RPMI7951 (cell line): ENCODE results near the gene ZNF90. TPM values are rescaled to one million over a fixed set of nuclear protein-coding genes. Genes with fewer than 3 reads are reported as not detected.
A peak's percentile ranks its signal among the peaks of the same experiment; 100 is the strongest.
"Not testable (repeated sequence)": the region's sequence is repeated elsewhere in the genome, so short reads cannot be mapped to it uniquely, and the experiment has no call there.

ENCODE experiments used
- DNase-seq: peaks from one replicate; pipeline ENCODE4 v3.0.0-alpha.2; 2012; ENCODE audit warnings: low read depth
- total RNA-seq: library from RNA; depleted of rRNA; stranded (reverse); fragments of >200 nt; shearing (Covaris generic); gene quantifications from 2 replicates; pipeline ENCODE4 v1.2.3, GENCODE V29; 2014; rRNA removed

ZNF90 gene
- 4.2 and 4.8 TPM in 2 replicates for total RNA-seq

GRCh38 chr19:20077791-20078463 lies at the start of gene ZNF90:
ZNF90 (plus strand) TSS chr19:20078000; CDS start chr19:20078133, 133 bp downstream.
- peak; percentile 98 for DNase-seq

GRCh38 chr19:20028611-20029010 lies 49.2 kb upstream of the ZNF90 start:
- DNase-seq = no peak

GRCh38 chr19:20035935-20036334 lies 41.9 kb upstream of the ZNF90 start:
- no peak for DNase-seq

- no peak for DNase-seq
Observed at GRCh38 chr19:20038358-20039202, 39.2 kb upstream of the ZNF90 start.

- DNase-seq = peak; percentile 94
Observed at GRCh38 chr19:20039203-20039723, 38.5 kb upstream of the ZNF90 start, which contains the start of gene ZNF682. ZNF682 (minus strand) TSS chr19:20039505; CDS start chr19:20039345, 160 bp downstream.

GRCh38 chr19:20044663-20045062 lies 33.1 kb upstream of the ZNF90 start:
- no peak for DNase-seq

GRCh38 chr19:20045742-20046141 lies 32.1 kb upstream of the ZNF90 start:
- not testable (repeated sequence) for DNase-seq

GRCh38 chr19:20051841-20052768 lies 25.7 kb upstream of the ZNF90 start:
- DNase-seq = peak; percentile 98

- DNase-seq = not testable (repeated sequence)
Observed at GRCh38 chr19:20058738-20059137, 19.1 kb upstream of the ZNF90 start.

- DNase-seq = no peak
Observed at GRCh38 chr19:20060282-20060681, 17.5 kb upstream of the ZNF90 start.

GRCh38 chr19:20066861-20067260 lies 10.9 kb upstream of the ZNF90 start:
- no peak for DNase-seq

GRCh38 chr19:20067943-20068342 lies 9.9 kb upstream of the ZNF90 start:
- DNase-seq = no peak

- DNase-seq = not testable (repeated sequence)
Observed at GRCh38 chr19:20068559-20068958, 9.2 kb upstream of the ZNF90 start.

- DNase-seq = no peak
Observed at GRCh38 chr19:20070691-20071090, 7.1 kb upstream of the ZNF90 start.

- DNase-seq = no peak
Observed at GRCh38 chr19:20072936-20073335, 4.9 kb upstream of the ZNF90 start.

- peak; percentile 36 for DNase-seq
Observed at GRCh38 chr19:20078581-20079031, 806 bp downstream of the ZNF90 start.

- no peak for DNase-seq
Observed at GRCh38 chr19:20079476-20079875, 1.7 kb downstream of the ZNF90 start.

GRCh38 chr19:20080656-20081055 lies 2.9 kb downstream of the ZNF90 start:
- no peak for DNase-seq

GRCh38 chr19:20082232-20082833 lies 4.5 kb downstream of the ZNF90 start:
- DNase-seq = not testable (repeated sequence)

- not testable (repeated sequence) for DNase-seq
Observed at GRCh38 chr19:20082876-20083275, 5.1 kb downstream of the ZNF90 start.

- DNase-seq = no peak
Observed at GRCh38 chr19:20102097-20102496, 24.3 kb downstream of the ZNF90 start.
